GM21526 (cell line): Measurements from ENCODE around the gene RAI1.

ENCODE experiments used
- ATAC-seq: cut with Tn5 transposase; IDR thresholded peaks from one replicate; pipeline ENCODE4 v1.9.1; 2021; ENCODE audit warnings: moderate library complexity; ENCODE audit not compliant: unreplicated experiment, low FRiP score

Gene RAI1

GRCh38 chr17:17745476-17746455 is 64.5 kb downstream of the RAI1 start:
- ATAC-seq = no peak

GRCh38 chr17:17748179-17748578 is 66.9 kb downstream of the RAI1 start:
- ATAC-seq = no peak

- no peak for ATAC-seq
Observed at GRCh38 chr17:17748604-17749003, 67.3 kb downstream of the RAI1 start.

- no peak for ATAC-seq
Observed at GRCh38 chr17:17749025-17749772, 67.9 kb downstream of the RAI1 start.

- no peak for ATAC-seq
Observed at GRCh38 chr17:17749921-17750320, 68.7 kb downstream of the RAI1 start.

- peak; percentile 26 for ATAC-seq
Observed at GRCh38 chr17:17750881-17751280, 69.6 kb downstream of the RAI1 start.

- no peak for ATAC-seq
Observed at GRCh38 chr17:17751489-17752088, 70.3 kb downstream of the RAI1 start.

- peak; percentile 66 for ATAC-seq
Observed at GRCh38 chr17:17752089-17752820, 71.0 kb downstream of the RAI1 start.

- peak; percentile 3 for ATAC-seq
Observed at GRCh38 chr17:17752821-17753321, 71.6 kb downstream of the RAI1 start.

GRCh38 chr17:17754719-17755686 is 73.7 kb downstream of the RAI1 start:
- ATAC-seq = no peak

- no peak for ATAC-seq
Observed at GRCh38 chr17:17755715-17756114, 74.5 kb downstream of the RAI1 start.

GRCh38 chr17:17757391-17757791 is 76.1 kb downstream of the RAI1 start:
- ATAC-seq = no peak

- ATAC-seq = no peak
Observed at GRCh38 chr17:17757956-17758845, 76.9 kb downstream of the RAI1 start.

GRCh38 chr17:17758941-17759563 is 77.8 kb downstream of the RAI1 start:
- ATAC-seq = no peak

- ATAC-seq = no peak
Observed at GRCh38 chr17:17760350-17760749, 79.1 kb downstream of the RAI1 start.

- no peak for ATAC-seq
Observed at GRCh38 chr17:17760872-17761550, 79.8 kb downstream of the RAI1 start.
